HG02885 (cell line): ENCODE results near the gene ENSA.
A peak's percentile ranks its signal among the peaks of the same experiment; 100 is the strongest.
"Not testable (repeated sequence)": the region's sequence is repeated elsewhere in the genome, so short reads cannot be mapped to it uniquely, and the experiment has no call there.

Source experiments
- ATAC-seq: cut with Tn5 transposase; IDR thresholded peaks from one replicate; pipeline ENCODE4 v1.9.1; 2021; ENCODE audit warnings: mild to moderate bottlenecking; ENCODE audit not compliant: unreplicated experiment, poor library complexity

The ENSA gene

DNA sequence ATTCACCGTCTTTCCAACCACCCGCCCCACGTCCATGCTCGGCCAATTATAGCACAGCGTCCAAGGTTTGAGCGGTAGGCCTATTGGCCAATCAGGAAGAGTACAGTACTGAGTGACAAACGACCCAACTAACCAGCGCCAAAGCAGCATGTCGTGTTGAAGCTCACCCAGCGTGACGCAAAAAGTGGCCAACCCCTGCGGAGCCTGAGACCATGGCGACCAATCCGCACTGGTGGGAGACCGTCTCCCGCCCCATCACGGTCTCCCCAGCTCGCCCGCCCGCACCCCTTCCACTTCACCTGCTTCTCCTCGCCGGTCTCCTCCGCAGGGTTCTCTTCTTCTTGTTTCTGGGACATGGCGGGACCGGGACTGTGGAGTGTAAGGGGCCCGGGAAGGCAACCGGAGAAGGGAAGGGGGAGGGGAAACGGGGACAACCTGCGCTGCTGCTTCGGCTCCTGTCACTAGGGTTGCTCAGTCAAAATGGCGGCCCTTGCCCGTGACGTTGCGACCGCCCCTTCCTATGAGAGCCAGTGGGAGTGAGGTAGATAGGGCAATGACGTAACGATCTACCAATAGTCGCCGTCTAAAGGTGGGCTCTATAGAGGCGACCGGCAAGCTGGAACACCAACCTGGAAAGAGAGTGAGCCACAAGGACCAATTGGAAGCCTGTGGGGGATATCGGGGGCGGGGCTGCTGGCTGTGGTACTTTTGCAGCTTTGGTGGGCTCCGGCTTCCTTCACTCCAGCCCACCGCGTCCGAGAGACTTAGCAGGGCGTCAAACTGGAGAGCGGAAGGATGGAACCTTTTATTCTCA lies at the start of gene ENSA:
TSS of gene ENSA (minus strand) at position 498 of the 814 bp plus-strand sequence. CDS start at position 356, 142 bp downstream.
- ATAC-seq, result peak; percentile 92

DNA sequence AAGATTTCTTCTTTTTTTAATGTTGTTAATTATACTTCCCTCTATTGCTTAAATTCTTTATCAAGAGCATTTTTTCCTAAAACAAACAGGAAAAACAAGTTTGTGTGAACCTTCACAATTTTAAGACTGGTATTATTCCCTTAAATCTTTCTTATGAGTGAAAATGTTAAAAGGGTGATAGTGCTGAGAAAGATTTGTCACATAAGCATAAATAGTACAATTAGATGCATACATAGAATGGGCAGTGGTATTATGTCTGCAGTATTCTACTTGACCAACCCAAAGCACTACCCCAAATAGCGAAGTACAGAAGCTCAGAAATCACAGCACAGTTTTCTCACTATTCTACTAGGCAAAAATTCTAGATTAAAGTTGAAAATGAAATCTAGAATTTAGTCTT lies 49.6 kb upstream of the ENSA start:
- no peak for ATAC-seq

DNA sequence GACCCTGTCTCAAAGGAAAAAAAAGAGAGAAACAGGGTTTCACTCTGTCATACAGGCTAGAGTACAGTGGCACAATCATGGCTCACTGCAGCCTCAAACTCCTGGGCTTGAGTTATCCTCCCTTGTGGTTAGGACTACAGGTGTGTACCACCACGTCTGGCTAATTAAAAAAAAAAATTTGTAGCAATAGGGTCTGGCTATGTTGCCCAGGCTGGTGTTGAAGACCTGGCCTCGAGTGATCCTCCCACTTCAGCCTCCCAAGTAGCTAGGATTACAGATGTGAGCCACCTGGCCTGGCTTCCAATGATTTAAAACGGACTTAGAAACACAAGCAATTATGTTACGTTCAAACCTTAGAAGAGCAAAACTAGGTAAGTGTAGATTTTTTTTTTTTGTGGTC lies 45.5 kb upstream of the ENSA start:
- ATAC-seq, result no peak

GRCh38 chr1:150663321-150663720 lies 33.9 kb upstream of the ENSA start:
- ATAC-seq, result no peak

- no peak for ATAC-seq
These were observed 33.4 kb upstream of the ENSA start for GRCh38 chr1:150662811-150663210.

DNA sequence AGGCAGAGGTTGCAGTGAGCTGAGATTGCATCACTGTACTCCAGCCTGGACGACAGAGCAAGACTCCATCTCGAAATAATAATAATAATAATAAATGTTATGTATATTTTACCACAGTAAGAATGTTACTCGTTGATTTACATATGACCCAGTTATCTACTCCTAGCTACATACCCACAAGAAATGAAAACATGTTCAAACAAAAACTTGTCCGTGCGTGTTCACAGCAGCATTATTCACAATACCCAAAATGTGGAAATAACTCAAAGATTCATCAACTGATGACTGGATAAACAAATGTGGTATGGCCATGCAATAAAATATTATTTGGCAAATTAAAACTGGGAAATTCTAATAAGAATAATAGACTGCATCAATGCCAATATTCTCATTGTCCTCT lies 31.7 kb upstream of the ENSA start:
- ATAC-seq, result no peak

- ATAC-seq, result no peak
These were observed 31.2 kb upstream of the ENSA start for GRCh38 chr1:150660584-150660983.

- not testable (repeated sequence) for ATAC-seq
These were observed 27.7 kb upstream of the ENSA start for GRCh38 chr1:150657064-150657463.

GRCh38 chr1:150654635-150655034 lies 25.2 kb upstream of the ENSA start:
- ATAC-seq, result not testable (repeated sequence)

GRCh38 chr1:150650193-150650592 lies 20.8 kb upstream of the ENSA start:
- ATAC-seq, result no peak

GRCh38 chr1:150649441-150650075 lies 20.1 kb upstream of the ENSA start:
- ATAC-seq, result no peak

DNA sequence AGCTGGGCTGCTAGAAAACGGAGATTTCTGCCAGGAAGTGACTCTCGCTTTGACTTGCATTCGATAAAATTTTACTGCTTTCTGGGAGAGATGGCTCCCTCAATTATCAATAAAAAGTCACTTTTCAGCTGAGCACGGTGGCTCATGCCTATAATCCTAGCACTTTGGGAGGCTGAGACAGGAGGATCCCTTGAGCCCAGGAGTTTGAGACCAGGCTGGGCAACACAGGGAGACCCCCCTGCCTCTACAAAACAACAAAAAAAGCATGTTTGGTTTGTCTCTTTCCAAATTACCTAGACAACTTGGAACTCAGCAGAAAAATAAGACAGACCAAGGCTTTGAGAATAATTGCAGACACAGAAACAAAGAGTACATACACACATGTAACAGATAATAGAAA lies 12.9 kb upstream of the ENSA start:
- no peak for ATAC-seq

DNA sequence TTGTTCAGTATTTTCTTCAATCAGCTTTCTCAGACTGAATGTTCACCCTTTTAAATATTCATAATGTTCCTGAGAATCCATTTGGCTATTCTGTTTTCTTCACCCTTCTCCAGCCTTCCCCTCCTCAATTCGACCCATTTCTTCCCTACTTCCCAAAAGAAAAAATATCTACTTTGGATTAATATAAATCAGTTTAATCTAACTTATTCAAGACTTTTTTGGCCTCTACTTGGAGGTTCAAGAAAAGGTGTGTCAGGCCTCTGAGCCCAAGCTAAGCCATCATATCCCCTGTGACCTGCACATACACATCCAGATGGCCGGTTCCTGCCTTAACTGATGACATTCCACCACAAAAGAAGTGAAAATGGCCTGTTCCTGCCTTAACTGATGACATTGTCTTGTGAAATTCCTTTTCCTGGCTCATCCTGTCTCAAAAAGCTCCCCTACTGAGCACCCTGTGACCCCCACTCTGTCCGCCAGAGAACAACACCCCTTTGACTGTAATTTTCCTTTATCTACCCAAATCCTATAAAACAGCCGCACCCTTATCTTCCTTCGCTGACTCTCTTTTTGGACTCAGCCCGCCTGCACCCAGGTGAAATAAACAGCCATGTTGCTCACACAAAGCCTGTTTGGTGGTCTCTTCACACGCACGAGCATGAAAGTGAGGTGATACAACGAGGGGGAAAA lies 11.9 kb upstream of the ENSA start:
- not testable (repeated sequence) for ATAC-seq

DNA sequence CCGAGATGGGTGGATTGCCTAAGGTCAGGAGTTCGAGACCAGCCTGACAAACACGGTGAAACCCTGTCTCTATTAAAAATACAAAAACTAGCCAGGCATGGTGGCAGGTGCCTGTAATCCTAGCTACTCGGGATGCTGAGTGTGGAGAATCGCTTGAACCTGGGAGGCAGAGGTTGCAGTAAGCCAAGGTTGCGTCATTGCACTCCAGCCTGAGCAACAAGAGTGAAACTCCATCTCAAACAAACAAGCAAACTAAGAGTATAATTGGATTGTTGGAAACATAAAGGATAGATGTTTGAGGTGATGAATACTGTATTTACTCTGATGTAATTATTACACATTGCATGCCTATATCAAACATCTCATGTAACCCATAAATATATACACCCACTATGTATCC lies 9.0 kb upstream of the ENSA start:
- not testable (repeated sequence) for ATAC-seq

DNA sequence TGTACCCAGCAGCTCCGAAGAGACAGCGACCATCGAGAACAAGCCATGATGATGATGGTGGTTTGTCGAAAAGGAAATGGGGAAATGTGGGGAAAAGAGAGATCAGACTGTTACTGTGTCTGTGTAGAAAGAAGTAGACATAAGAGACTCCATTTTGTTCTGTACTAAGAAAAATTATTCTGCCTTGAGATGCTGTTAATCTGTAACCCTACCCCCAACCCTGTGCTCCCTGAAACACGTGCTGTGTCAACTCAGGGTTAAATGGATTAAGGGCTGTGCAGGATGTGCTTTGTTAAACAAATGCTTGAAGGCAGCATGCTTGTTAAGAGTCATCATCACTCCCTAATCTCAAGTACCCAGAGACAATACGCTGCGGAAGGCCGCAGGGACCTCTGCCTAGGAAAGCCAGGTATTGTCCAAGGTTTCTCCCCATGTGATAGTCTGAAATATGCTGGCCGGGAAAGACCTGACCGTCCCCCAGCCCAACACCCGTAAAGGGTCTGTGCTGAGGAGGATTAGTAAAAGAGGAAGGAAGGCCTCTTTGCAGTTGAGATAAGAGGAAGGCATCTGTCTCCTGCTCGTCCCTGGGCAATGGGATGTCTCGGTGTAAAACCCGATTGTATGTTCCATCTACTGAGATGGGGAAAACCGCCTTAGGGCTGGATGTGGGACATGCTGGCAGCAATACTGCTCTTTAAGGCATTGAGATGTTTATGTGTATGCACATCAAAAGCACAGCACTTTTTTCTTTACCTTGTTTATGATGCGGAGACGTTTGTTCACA lies 5.6 kb upstream of the ENSA start:
- not testable (repeated sequence) for ATAC-seq

DNA sequence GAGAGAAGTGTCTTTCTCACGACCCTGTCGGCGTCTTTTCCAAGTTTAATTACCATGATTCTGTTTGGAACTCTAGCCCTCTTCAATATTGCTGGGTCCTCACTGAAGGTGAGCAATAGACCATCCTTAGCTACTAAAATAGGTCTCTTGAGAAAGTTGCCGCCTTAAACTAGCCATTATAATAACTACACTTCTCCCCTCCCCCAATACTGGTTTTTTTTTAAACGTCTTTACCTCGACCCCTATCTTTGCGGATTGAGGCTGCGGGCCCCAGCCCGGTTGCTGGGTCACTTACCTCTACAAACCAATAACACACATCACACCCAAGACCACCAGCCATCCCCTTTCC lies 672 bp downstream of the ENSA start:
- ATAC-seq, result no peak

DNA sequence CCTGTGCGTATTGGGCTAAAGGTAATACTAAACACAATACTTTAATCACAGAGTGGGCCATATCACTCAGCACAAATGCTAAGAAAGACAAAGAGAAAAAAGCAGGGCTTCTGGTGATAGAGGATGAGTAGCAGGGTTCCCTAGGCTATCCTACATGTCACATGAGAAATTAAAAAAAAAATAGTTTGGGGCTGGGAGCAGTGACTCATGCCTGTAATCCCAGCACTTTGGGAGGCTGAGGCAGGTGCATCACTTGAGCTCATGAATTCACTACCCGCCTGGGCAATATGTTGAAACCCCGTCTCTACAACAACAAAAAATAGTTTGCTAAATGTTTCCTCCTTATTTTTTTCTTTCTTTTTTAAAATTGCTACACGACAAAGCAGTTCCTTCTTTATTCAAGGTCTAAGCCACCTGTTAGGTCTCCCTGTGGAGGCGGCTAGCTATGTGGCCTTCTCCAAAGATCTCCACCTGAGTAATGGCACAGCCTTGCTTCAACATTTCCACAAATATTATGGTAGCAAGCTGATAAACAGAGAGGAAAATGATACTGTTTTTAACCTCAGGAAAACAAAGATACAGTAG lies 1.5 kb downstream of the ENSA start:
- no peak for ATAC-seq

DNA sequence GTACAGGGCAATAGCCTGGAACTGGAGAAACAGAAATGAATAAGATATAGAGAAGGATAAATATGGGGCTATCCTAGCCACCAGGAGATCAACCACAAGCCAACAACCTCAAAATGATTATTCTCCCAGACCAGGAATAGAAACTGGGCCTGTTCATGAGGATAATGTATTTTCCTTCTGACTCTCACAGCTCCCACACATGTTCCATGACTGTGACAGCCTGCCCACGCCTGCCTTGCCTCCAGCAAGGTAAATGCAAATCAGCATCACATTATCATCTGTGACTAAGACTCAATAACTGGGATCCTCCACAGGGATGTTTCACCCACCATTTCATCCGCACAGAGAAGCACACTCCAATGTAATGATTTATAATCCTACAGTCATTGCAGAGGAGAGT lies 3.3 kb downstream of the ENSA start:
- no peak for ATAC-seq

GRCh38 chr1:150624546-150624945 lies 4.9 kb downstream of the ENSA start:
- not testable (repeated sequence) for ATAC-seq

GRCh38 chr1:150624134-150624533 lies 5.3 kb downstream of the ENSA start:
- not testable (repeated sequence) for ATAC-seq
